Measurements from ENCODE around the gene HMGCL.
"Not testable (repeated sequence)": the region's sequence is repeated elsewhere in the genome, so short reads cannot be mapped to it uniquely, and the experiment has no call there.

DNA sequence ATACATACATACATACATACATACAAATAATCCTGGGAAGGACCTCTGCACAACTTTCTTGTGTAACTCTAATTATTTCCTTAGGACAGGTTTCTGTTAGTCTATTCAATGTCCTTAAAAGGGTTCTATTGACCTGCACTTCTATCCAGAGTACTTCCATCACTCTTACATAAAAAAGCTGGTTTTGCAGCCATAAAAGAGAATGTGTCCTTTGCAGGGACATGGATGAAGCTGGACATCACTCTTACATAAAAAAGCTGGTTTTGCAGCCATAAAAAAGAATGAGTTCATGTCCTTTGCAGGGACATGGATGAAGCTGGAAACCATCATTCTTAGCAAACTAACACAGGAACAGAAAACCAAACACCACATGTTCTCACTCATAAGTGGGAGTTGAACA, 26.2 kb upstream of the HMGCL start:
- TF ChIP-seq EZH2 (IDR thresholded peaks at IDR 0.05); POLR2AphosphoS5 (IDR thresholded peaks at IDR 0.05; ENCODE audit: borderline replicate concordance, low read depth, low read length): not testable (repeated sequence)

Data from SK-N-MC (cell line).